ENCODE results near the gene VSTM4. TPM values are rescaled to one million over a fixed set of nuclear protein-coding genes. Genes with fewer than 3 reads are reported as not detected.
A peak's percentile ranks its signal among the peaks of the same experiment; 100 is the strongest.

VSTM4 gene
- total RNA-seq, 2 donors from 2014 or later: 0.25 to 0.38 TPM

DNA sequence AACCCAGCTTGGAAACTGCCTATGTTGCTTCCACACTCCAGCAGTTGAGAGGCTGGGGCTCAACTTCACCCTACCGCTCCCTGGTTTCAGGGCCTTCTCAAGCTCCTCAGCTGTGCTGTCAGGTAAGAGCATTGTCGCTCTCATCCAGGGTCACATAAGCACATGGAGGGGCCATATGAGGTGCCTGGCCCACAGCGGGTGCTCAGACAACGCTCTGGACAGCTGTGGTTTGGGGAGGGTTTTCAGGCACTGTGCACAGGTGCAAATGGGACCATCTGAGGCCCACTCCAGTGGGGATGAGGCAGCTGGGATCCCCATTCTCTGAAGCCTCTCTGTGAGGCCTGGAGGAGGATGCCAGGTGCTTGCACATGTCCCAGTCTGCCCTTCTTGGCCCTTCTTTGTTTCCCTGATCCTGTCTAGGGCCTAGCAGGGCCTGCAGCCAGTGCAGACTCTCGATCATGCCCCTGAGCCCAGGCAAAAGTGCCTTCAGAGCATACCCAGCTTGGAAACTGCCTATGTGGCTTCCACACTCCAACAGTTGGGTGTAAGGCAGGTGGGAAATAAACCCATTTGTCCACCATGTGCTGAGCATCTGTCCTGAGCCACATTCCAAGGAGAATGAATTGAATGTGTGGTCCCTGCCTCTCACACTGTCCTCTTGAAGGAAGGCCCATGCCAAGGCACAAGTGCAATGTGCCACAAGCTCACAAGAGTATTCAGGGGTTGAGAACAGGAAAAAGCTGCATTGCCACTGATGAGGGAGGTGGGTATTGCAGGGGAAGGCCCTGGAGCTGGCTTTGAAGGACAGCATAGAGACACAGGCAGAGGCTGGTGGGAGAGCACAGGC lies 40.3 kb downstream of the VSTM4 start:
- ATAC-seq (no peak), DNase-seq (ENCODE audit: low spot score) (no peak)
- H3K27me3 Mint-ChIP-seq: peaks cover 0 to 7% of the 10 kb centered on the region in 2 donors
- no peaks in the 10 kb centered on the region for H3K36me3 Mint-ChIP-seq
- no peak overlapping the region for H3K27ac Mint-ChIP-seq
- H3K4me1 Mint-ChIP-seq (ENCODE audit: low read depth in 2 of 2): peaks cover 12 to 13% of the 10 kb centered on the region in 2 donors
- no peaks in the 10 kb centered on the region for H3K9me3 Mint-ChIP-seq
- H3K4me3 Mint-ChIP-seq: no peak overlapping the region

DNA sequence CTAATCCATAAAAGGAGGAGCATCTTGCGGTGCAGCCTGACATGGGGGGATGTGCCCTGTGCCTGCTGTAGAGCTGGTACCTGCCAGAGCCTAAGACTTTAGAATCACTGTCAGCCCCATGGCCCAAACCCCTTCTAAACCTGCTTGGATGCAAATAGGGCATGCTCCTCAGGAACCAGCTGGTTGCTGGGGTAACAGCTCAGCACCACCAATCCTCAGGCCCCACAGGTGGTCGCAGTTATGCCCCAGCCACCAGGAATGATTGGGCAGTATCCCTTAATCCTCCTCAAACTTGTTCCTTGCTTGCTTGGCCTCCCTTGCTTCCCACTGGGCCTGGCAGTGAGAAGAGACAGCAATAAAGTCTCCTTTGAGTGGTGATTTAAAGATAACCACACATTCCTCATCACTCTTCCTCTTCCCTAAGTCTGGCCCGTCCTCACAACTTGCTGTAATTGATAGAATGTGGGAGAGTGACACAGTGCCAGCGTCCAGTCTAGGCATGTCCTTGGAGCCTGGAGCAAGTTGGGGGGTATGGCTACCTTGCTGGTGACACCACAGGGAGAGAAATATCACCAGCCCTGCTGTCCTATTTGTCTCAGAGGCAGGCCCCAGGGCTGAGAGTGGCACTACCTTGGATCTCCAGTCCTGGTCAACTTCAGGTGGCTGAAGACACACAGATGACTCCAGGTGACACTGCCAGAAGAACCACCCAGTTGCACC lies 43.0 kb downstream of the VSTM4 start:
- H3K4me3 Mint-ChIP-seq: no peak overlapping the region
- H3K27me3 Mint-ChIP-seq: peaks cover 0 to 7% of the 10 kb centered on the region in 2 donors
- H3K36me3 Mint-ChIP-seq: no peaks in the 10 kb centered on the region
- no peak overlapping the region for H3K27ac Mint-ChIP-seq
- H3K9me3 Mint-ChIP-seq: no peaks in the 10 kb centered on the region
- no peak for ATAC-seq
- peaks cover 9 to 12% of the 10 kb centered on the region in 2 donors for H3K4me1 Mint-ChIP-seq (ENCODE audit: low read depth in 2 of 2)
- no peak for DNase-seq (ENCODE audit: low spot score)

DNA sequence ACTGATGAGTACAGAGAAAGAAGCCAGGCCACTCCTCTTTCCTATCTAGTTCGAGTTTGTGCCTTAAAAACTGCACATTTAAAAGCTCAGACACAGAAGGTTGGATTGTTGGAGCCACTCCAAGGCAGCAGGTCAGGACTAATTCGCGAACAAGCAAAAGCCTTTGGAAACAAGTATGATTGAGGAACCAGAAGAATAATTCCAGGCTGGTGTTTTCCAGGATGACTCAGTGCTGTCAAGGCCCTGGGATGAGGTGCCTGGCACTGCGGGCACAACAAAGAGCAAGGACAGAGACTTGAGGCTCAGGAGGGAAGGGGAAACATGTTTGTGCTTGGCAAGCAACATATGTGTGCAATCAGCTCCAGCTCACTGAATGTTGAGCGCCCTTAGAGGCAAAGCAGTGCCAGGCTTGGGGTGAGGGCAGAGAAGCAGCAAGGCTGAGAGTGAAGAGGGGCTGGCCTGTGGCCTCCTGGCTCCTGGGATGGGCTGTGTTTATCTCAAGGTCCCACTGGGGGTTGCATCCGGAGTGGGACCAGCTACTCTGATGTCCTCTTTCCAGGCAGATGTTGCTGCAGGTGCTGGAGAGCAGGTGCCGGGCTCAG lies 44.1 kb downstream of the VSTM4 start:
- ATAC-seq: no peak
- Mint-ChIP-seq H3K9me3 (no peaks in the 10 kb centered on the region), H3K4me3 (no peak overlapping the region), H3K4me1 (ENCODE audit: low read depth in 2 of 2) (peaks cover 1 to 4% of the 10 kb centered on the region in 2 donors), H3K27ac (no peak overlapping the region), H3K27me3 (no peaks in the 10 kb centered on the region), H3K36me3 (no peaks in the 10 kb centered on the region)
- no peak for DNase-seq (ENCODE audit: low spot score)

DNA sequence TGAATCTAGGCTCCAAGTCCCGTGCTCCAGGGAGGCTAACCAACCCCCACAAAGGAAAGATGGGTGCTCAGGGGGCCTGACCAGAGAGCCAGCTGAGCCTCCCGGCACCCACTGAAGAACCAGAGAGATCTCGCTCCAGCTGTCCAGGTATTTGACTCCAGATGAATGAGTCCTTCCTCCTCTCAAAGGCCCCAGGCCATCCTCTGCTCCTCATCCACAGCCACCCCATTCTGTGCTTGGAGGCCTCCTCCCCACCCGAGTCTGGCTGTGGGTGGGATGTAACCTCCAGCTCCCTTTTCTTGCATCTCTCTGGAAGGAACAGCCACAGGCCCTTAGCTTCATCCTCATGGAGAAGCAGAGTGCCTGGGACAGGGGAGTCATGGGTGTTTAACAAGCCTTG lies 44.6 kb downstream of the VSTM4 start:
- Mint-ChIP-seq H3K27ac (no peak overlapping the region), H3K4me3 (no peak overlapping the region), H3K4me1 (ENCODE audit: low read depth in 2 of 2) (peaks cover 0 to 4% of the 10 kb centered on the region in 2 donors), H3K9me3 (no peaks in the 10 kb centered on the region), H3K36me3 (no peaks in the 10 kb centered on the region), H3K27me3 (no peaks in the 10 kb centered on the region)
- ATAC-seq (no peak), DNase-seq (ENCODE audit: low spot score) (no peak)

DNA sequence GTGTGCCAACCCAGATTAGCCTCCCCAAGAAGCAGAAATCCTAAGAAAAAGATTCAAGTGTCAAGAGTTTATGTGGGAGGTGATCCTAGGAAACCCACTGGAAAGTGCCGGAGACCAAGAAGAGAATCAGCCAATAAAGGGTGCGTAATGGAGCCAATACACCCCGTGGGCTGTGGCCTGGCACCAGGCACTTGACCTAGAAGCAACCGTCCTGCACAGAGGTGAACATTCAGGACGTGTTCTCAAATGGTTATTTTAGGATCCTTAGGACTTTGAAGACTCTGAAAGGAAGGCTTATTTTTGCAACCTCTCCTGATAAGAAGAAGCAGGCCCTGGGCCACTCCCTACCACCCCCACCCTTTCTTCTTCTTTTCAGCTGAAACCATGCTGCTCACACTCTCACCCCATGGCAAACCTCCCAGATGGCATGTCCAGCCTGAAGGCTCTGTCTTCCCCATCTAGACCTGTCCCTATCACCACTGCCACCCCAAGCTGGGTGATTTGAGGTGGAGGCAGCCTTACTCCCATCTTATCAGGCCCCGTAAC lies 46.6 kb downstream of the VSTM4 start:
- Mint-ChIP-seq H3K27me3 (no peaks in the 10 kb centered on the region), H3K4me1 (ENCODE audit: low read depth in 2 of 2) (peaks cover 0 to 4% of the 10 kb centered on the region in 2 donors), H3K4me3 (no peak overlapping the region), H3K27ac (no peak overlapping the region), H3K36me3 (no peaks in the 10 kb centered on the region), H3K9me3 (no peaks in the 10 kb centered on the region)
- ATAC-seq (no peak), DNase-seq (ENCODE audit: low spot score) (no peak)

DNA sequence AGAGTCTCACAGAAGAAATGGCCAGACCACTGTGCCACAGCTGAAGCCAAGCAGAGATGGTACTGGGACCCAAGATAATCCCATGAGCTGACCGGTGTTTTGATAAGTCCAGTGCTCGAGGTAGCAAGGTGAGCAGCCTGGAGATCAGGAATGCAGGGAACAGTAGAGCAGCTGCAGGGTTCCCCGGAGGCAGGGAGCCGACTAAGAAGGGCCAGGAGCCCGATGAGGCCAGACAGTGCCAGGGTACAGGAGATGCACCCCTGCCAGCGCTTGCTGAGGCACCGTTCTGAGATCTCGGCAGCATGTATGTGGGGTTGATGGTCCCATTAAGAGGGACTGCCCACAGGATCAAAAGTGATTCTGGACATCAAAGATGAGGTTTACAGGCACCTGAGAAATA lies 47.1 kb downstream of the VSTM4 start:
- H3K4me3 Mint-ChIP-seq: no peak overlapping the region
- DNase-seq (ENCODE audit: low spot score) (no peak), ATAC-seq (no peak)
- H3K27me3 Mint-ChIP-seq: no peaks in the 10 kb centered on the region
- H3K4me1 Mint-ChIP-seq (ENCODE audit: low read depth in 2 of 2): peaks cover 0 to 4% of the 10 kb centered on the region in 2 donors
- no peaks in the 10 kb centered on the region for H3K9me3 Mint-ChIP-seq
- no peak overlapping the region for H3K27ac Mint-ChIP-seq
- H3K36me3 Mint-ChIP-seq: peaks cover 4% of the 10 kb centered on the region

DNA sequence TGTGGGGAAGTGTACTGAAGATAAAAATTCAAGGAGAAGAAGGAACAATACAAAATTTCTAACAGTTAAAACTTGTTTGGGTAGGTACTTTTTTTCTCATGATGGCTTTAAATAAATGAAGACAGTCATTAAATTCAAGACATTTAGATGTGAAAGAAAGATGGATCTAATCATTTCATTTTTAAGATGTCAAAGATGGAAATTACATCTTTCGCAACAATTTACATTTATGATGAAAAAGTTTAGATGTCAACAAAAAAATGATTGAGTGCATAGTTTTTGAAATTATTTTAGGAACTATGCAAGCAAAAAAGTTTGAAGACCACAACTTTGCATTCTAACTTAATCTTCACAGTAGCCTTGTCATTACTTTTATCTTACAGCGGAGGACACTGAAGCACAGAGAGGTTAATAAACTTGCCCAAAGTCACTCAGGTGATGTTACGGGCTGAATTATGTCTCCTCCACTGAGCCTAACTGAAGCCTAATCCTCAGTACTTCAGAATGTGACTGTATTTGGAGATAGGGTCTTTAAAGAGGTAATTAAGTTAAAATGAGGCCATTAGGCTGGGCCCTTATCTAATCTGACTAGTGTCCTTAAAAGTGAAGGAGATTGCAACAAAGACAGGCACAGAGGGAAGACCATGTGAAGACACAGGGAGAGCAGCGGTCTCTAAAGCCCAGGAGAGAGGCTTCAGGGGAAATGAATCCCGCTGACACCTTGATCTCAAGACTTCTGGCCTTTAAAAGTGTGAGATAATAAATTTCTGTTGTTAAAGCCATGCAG lies 48.2 kb downstream of the VSTM4 start:
- Mint-ChIP-seq H3K36me3 (peaks cover 15% of the 10 kb centered on the region), H3K9me3 (peaks cover 7% of the 10 kb centered on the region), H3K27me3 (peaks cover 4% of the 10 kb centered on the region in 2 donors), H3K4me3 (no peak overlapping the region), H3K4me1 (ENCODE audit: low read depth in 2 of 2) (no peaks in the 10 kb centered on the region), H3K27ac (no peak overlapping the region)
- DNase-seq (ENCODE audit: low spot score) (no peak), ATAC-seq (no peak)

DNA sequence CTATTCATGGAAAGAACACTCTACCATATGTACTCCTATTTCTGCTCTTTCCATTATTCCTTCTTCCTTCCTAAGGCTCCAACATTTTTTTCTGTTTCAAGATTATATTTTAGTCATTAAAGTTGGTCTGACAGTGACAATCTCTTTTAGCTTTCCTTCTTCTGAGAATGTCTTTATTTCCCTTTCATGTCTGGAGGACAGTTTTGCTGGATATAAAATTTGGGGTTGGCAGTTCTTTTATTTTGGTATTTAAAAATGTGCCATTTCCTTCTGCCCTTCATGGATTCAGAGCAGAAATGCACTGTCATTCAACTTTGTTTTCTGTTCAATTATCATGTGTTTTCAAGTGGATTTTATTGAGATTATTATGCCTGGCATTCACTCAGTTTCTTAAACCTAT lies 53.1 kb downstream of the VSTM4 start:
- Mint-ChIP-seq H3K9me3 (peaks cover 11% of the 10 kb centered on the region), H3K4me1 (ENCODE audit: low read depth in 2 of 2) (no peaks in the 10 kb centered on the region), H3K27ac (no peak overlapping the region), H3K4me3 (no peak overlapping the region), H3K27me3 (peaks cover 11 to 15% of the 10 kb centered on the region in 2 donors), H3K36me3 (peaks cover 25% of the 10 kb centered on the region)
- ATAC-seq (no peak), DNase-seq (ENCODE audit: low spot score) (no peak)

DNA sequence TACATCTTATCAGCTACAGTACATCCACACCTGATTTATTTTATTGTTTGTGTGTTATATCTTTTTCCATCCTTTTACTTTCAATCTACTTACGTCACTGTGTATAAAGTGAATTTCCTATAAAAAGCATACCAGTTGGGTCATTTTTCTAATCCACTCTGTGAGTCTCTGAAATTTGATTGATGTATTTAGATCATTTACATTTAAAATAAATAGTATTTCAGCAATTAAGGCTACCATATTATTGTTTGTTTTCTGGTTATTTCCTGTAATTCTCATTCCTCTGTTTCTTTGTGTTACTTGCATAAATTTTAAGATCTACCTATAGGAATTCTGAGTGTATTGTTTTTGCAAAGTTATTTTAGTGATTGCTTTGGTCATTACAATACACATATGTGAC lies 53.7 kb downstream of the VSTM4 start:
- Mint-ChIP-seq H3K27me3 (peaks cover 13 to 15% of the 10 kb centered on the region in 2 donors), H3K4me3 (no peak overlapping the region), H3K36me3 (peaks cover 25% of the 10 kb centered on the region), H3K4me1 (ENCODE audit: low read depth in 2 of 2) (no peaks in the 10 kb centered on the region), H3K27ac (no peak overlapping the region), H3K9me3 (peaks cover 11% of the 10 kb centered on the region)
- ATAC-seq (no peak), DNase-seq (ENCODE audit: low spot score) (no peak)

DNA sequence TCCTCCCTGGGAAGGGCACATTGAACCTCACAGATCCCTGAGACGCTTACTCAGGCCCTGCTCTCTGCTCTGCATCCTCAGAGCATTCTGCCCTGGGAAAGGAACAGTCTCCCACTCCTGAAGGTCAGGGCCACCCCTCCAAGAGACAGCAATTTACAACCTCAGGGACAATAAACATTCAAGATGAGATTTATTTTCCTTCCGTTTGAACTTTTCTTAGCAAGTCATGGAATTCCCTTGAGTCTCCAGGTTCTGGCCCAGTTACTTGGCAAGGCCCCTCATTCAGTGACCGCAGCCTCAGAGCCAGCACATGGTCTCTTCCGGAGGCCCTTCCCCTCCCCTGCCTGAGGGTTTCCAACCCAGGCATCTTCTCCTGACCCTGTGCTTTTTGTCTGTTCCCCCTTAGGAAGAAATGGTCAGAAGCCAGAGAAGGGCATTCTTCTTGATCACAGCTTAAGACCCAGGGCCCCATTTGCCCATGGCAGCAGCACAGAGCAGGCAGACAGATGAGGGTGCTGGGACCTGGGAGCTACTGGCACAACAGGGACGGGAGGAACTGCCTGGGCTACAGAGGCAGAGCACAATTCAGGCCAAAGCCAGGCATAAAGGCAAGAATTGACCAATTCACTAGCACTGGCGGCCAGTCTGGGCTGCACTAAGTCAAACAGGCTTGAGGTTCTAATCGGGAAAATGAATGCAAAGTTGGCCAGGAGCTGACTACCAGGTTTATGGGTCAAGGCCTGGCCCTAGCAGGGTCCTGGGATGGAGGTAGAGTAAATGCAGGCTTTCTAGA lies 56.7 kb downstream of the VSTM4 start:
- ATAC-seq: no peak
- no peaks in the 10 kb centered on the region for H3K4me1 Mint-ChIP-seq (ENCODE audit: low read depth in 2 of 2)
- H3K36me3 Mint-ChIP-seq: peaks cover 25% of the 10 kb centered on the region

DNA sequence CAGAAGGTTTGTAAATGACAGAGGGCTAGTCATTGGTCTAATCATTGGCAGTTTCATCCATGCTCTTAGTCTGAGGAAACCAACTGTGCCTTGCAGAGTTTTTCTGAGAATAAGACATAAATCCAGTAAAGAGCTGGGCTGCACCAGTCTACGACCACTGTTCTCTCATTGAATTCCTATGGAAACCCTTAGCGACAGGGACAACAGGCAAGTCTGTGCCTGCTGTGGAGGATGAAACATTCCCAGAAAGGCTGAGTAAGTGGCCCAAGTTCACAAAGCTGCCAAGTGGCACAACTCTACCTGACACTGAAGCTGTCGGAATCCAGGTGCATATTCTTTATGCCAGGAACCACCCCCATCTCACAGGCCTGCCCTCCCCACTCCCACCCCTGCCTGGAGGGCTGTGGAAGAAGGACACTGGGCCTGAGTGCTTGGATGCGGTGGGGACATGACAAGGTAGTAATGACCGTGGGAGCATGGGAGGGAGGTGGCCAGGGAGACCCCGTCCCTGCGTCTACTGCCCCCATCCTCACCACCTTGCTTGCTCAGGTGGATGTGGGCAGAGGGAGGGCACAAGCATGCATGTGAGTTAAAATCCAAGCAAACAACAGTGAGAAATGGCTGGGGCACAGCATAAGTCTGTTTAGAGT lies 58.0 kb downstream of the VSTM4 start:
- H3K36me3 Mint-ChIP-seq: peaks cover 12% of the 10 kb centered on the region
- peaks cover 6% of the 10 kb centered on the region for H3K9me3 Mint-ChIP-seq
- no peak for ATAC-seq
- peaks cover 10 to 14% of the 10 kb centered on the region in 2 donors for H3K27me3 Mint-ChIP-seq
- H3K4me3 Mint-ChIP-seq: no peak overlapping the region
- H3K27ac Mint-ChIP-seq: no peak overlapping the region
- peaks cover 0 to 4% of the 10 kb centered on the region in 2 donors for H3K4me1 Mint-ChIP-seq (ENCODE audit: low read depth in 2 of 2)
- DNase-seq (ENCODE audit: low spot score): no peak

More for the DNA sequence above, 56.7 kb downstream of the VSTM4 start:
- DNase-seq (ENCODE audit: low spot score): no peak
- Mint-ChIP-seq H3K9me3 (peaks cover 11% of the 10 kb centered on the region), H3K27me3 (peaks cover 13 to 15% of the 10 kb centered on the region in 2 donors), H3K4me3 (no peak overlapping the region), H3K27ac (no peak overlapping the region)

DNA sequence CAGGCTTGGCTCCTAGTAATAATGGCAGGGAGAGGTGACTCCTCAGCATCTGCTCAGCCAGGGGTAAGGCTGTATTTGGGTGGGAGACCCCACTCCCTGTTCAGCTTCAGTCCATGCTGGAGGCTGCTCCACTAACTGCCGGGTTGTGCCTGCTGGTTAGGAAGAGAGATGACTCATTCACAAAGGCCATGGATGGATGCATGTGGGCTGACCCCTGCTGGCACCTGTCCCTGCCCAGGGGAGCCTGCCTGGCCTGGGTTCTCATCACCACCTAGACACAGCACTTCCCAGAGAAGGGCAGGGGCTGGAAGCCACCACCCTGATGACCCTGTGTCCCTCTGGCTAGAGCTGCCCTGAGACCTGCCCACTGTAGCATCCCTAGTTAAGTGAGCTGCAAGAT lies 59.0 kb downstream of the VSTM4 start:
- Mint-ChIP-seq H3K36me3 (peaks cover 2% of the 10 kb centered on the region), H3K4me1 (ENCODE audit: low read depth in 2 of 2) (peaks cover 0 to 4% of the 10 kb centered on the region in 2 donors)

More for the DNA sequence above, 59.0 kb downstream of the VSTM4 start:
- Mint-ChIP-seq H3K4me3 (no peak overlapping the region), H3K9me3 (peaks cover 1% of the 10 kb centered on the region), H3K27ac (no peak overlapping the region), H3K27me3 (peaks cover 4 to 6% of the 10 kb centered on the region in 2 donors)
- ATAC-seq (peak in 1 of 2 donors; percentile 52), DNase-seq (ENCODE audit: low spot score) (no peak)
